Esophagus (tissue), 2 donors: Measurements from ENCODE around the gene VPS13A. TPM values are rescaled to one million over a fixed set of nuclear protein-coding genes. Genes with fewer than 3 reads are reported as not detected.

Experiments
- H3K27ac ChIP-seq, 2 donors: one replicate each; pipeline ENCODE4 v1.5.1; 2013; ENCODE audit warnings: low read depth in 2 of 2, mild to moderate bottlenecking in 2 of 2, inconsistent platforms in 1 of 2, low read length in 1 of 2, moderate library complexity in 1 of 2
- H3K27me3 ChIP-seq, 2 donors: one replicate each; pipeline ENCODE4 v1.6.1; 2013; ENCODE audit warnings: low read length in 2 of 2, control low read depth in 1 of 2, mild to moderate bottlenecking in 1 of 2; ENCODE audit not compliant: insufficient read depth in 2 of 2, control insufficient read depth in 1 of 2
- H3K36me3 ChIP-seq, 2 donors: one replicate each; pipeline ENCODE4 v1.6.1; 2013; ENCODE audit warnings: low read length in 1 of 2; ENCODE audit not compliant: control insufficient read depth in 2 of 2, insufficient read depth in 2 of 2
- H3K4me1 ChIP-seq, 2 donors: one replicate each; pipeline ENCODE4 v1.6.1; 2013; ENCODE audit warnings: low read length in 1 of 2; ENCODE audit not compliant: control insufficient read depth in 2 of 2, insufficient read depth in 2 of 2
- H3K4me3 ChIP-seq, 2 donors: one replicate each; pipeline ENCODE4 v1.5.1; 2013; ENCODE audit warnings: low read length in 2 of 2, mild to moderate bottlenecking in 2 of 2, low read depth in 1 of 2, moderate library complexity in 1 of 2
- H3K9me3 ChIP-seq, 2 donors: one replicate each; pipeline ENCODE4 v1.6.1; 2013; ENCODE audit warnings: mild to moderate bottlenecking in 2 of 2, low read depth in 1 of 2, low read length in 1 of 2, moderate library complexity in 1 of 2; ENCODE audit not compliant: control insufficient read depth in 2 of 2, insufficient read depth in 1 of 2
- WGBS, 2 donors: extraction: QIAGEN DNeasy Blood & Tissue Kit; methylation state at CpG; one replicate each; pipeline ENCODE4 v1.1.7; 2013; 5-methylcytosine and 5-hydroxymethylcytosine counted together
- polyA plus RNA-seq, 2 donors: library from polyadenylated mRNA; stranded (reverse); fragments of 200-250 nt; gene quantifications; one replicate each; pipeline ENCODE4 v1.2.3, GENCODE V29; 2013
- donor health status: healthy with polysubstance abuse.
- donor health status: Bipolar disorder and iron deficiency.

VPS13A gene
- polyA plus RNA-seq, 2 donors, result 8.7 to 28.1 TPM

GRCh38 chr9:77161191-77161590 lies 16.1 kb upstream of the VPS13A start:
- no peaks in the 10 kb centered on the region for H3K27me3 ChIP-seq
- H3K4me3 ChIP-seq, result no peak overlapping the region
- no peaks in the 10 kb centered on the region for H3K36me3 ChIP-seq
- no peaks in the 10 kb centered on the region for H3K4me1 ChIP-seq
- WGBS, 2 donors, result 84 to 88% methylated on average over 3 of the region's 3 CpGs
- H3K27ac ChIP-seq, result no peak overlapping the region
- no peaks in the 10 kb centered on the region for H3K9me3 ChIP-seq

- no peak overlapping the region for H3K27ac ChIP-seq
- H3K27me3 ChIP-seq, result no peaks in the 10 kb centered on the region
- no peaks in the 10 kb centered on the region for H3K36me3 ChIP-seq
- H3K4me1 ChIP-seq, result no peaks in the 10 kb centered on the region
- no peak overlapping the region for H3K4me3 ChIP-seq
- no peaks in the 10 kb centered on the region for H3K9me3 ChIP-seq
- WGBS, 2 donors, result 76 to 87% methylated on average over 1 of the region's 1 CpG
Observed at GRCh38 chr9:77161966-77162365, 15.4 kb upstream of the VPS13A start.

GRCh38 chr9:77162366-77162765 lies 15.0 kb upstream of the VPS13A start:
- Histone ChIP-seq H3K4me3 (no peak overlapping the region), H3K36me3 (no peaks in the 10 kb centered on the region), H3K4me1 (no peaks in the 10 kb centered on the region), H3K9me3 (no peaks in the 10 kb centered on the region), H3K27me3 (no peaks in the 10 kb centered on the region), H3K27ac (no peak overlapping the region)
- 83 to 85% methylated on average over 4 of the region's 4 CpGs for WGBS, 2 donors

GRCh38 chr9:77163884-77164283 lies 13.4 kb upstream of the VPS13A start:
- Histone ChIP-seq H3K36me3 (no peaks in the 10 kb centered on the region), H3K27me3 (no peaks in the 10 kb centered on the region), H3K9me3 (no peaks in the 10 kb centered on the region), H3K4me1 (no peaks in the 10 kb centered on the region), H3K4me3 (no peak overlapping the region), H3K27ac (no peak overlapping the region)
- 25 to 30% methylated on average over 4 of the region's 4 CpGs for WGBS, 2 donors

- H3K4me1 ChIP-seq, result no peaks in the 10 kb centered on the region
- no peak overlapping the region for H3K27ac ChIP-seq
- no peak overlapping the region for H3K4me3 ChIP-seq
- H3K36me3 ChIP-seq, result no peaks in the 10 kb centered on the region
- no peaks in the 10 kb centered on the region for H3K9me3 ChIP-seq
- WGBS, 2 donors, result 76 to 80% methylated on average over 4 of the region's 4 CpGs
- no peaks in the 10 kb centered on the region for H3K27me3 ChIP-seq
Observed at GRCh38 chr9:77166193-77166592, 11.1 kb upstream of the VPS13A start.

- Histone ChIP-seq H3K4me3 (no peak overlapping the region), H3K4me1 (no peaks in the 10 kb centered on the region), H3K36me3 (no peaks in the 10 kb centered on the region), H3K27ac (no peak overlapping the region), H3K9me3 (no peaks in the 10 kb centered on the region), H3K27me3 (no peaks in the 10 kb centered on the region)
- WGBS, 2 donors, result 70 to 92% methylated on average over 2 of the region's 2 CpGs
Observed at GRCh38 chr9:77170991-77171699, 6.2 kb upstream of the VPS13A start.

GRCh38 chr9:77175151-77175550 lies 2.2 kb upstream of the VPS13A start:
- H3K27me3 ChIP-seq, result no peaks in the 10 kb centered on the region
- H3K36me3 ChIP-seq, result no peaks in the 10 kb centered on the region
- no peaks in the 10 kb centered on the region for H3K9me3 ChIP-seq
- no peak overlapping the region for H3K27ac ChIP-seq
- H3K4me1 ChIP-seq, result peaks cover 2 to 4% of the 10 kb centered on the region in 2 donors
- no peak overlapping the region for H3K4me3 ChIP-seq
- 61 to 65% methylated on average over 2 of the region's 2 CpGs for WGBS, 2 donors

GRCh38 chr9:77176106-77176505 lies 1.2 kb upstream of the VPS13A start:
- H3K36me3 ChIP-seq, result no peaks in the 10 kb centered on the region
- WGBS, 2 donors, result 50 to 56% methylated on average over 4 of the region's 4 CpGs
- H3K27me3 ChIP-seq, result no peaks in the 10 kb centered on the region
- peaks cover 2 to 4% of the 10 kb centered on the region in 2 donors for H3K4me1 ChIP-seq
- no peaks in the 10 kb centered on the region for H3K9me3 ChIP-seq
- H3K4me3 ChIP-seq, result no peak overlapping the region
- no peak overlapping the region for H3K27ac ChIP-seq

- Histone ChIP-seq H3K4me1 (peaks cover 2 to 4% of the 10 kb centered on the region in 2 donors), H3K27ac (peak overlapping the region; percentile 59 to 77), H3K9me3 (no peaks in the 10 kb centered on the region), H3K4me3 (peak overlapping the region; percentile 65 to 80), H3K27me3 (no peaks in the 10 kb centered on the region), H3K36me3 (no peaks in the 10 kb centered on the region)
- 1 to 2% methylated on average over 10 of the region's 10 CpGs for WGBS, 2 donors
Observed at GRCh38 chr9:77176686-77177142, 620 bp upstream of the VPS13A start.
